HG02678 (cell line): ENCODE data around the gene TERB1.

Experiments used
- ATAC-seq: cut with Tn5 transposase; IDR thresholded peaks from one replicate; pipeline ENCODE4 v1.9.1; 2021; ENCODE audit warnings: mild to moderate bottlenecking, moderate library complexity; ENCODE audit not compliant: unreplicated experiment

TERB1 gene

GRCh38 chr16:66801320-66802105 is at the start of gene TERB1:
TERB1 (minus strand) TSS chr16:66801584; CDS start chr16:66796798, 4,786 bp downstream.
- no peak for ATAC-seq

- no peak for ATAC-seq
Measured at GRCh38 chr16:66850115-66850815, 48.9 kb upstream of the TERB1 start.

- ATAC-seq: no peak
Measured at GRCh38 chr16:66849549-66849948, 48.2 kb upstream of the TERB1 start.

- ATAC-seq: no peak
Measured at GRCh38 chr16:66849021-66849420, 47.6 kb upstream of the TERB1 start.

- no peak for ATAC-seq
Measured at GRCh38 chr16:66848172-66848571, 46.8 kb upstream of the TERB1 start.

- no peak for ATAC-seq
Measured at GRCh38 chr16:66847533-66848067, 46.2 kb upstream of the TERB1 start.

GRCh38 chr16:66846831-66847230 is 45.4 kb upstream of the TERB1 start:
- no peak for ATAC-seq

GRCh38 chr16:66846266-66846665 is 44.9 kb upstream of the TERB1 start:
- no peak for ATAC-seq

GRCh38 chr16:66845791-66846221 is 44.4 kb upstream of the TERB1 start:
- ATAC-seq: no peak

- no peak for ATAC-seq
Measured at GRCh38 chr16:66845080-66845410, 43.7 kb upstream of the TERB1 start.

- no peak for ATAC-seq
Measured at GRCh38 chr16:66844342-66845079, 43.1 kb upstream of the TERB1 start, which contains the start of gene CA7. CA7 (plus strand) TSS chr16:66844414; CDS start chr16:66844488, 74 bp downstream.

GRCh38 chr16:66844009-66844341 is 42.6 kb upstream of the TERB1 start:
- no peak for ATAC-seq

GRCh38 chr16:66843191-66843590 is 41.8 kb upstream of the TERB1 start:
- no peak for ATAC-seq

- no peak for ATAC-seq
Measured at GRCh38 chr16:66842765-66843164, 41.4 kb upstream of the TERB1 start.

GRCh38 chr16:66841366-66841765 is 40.0 kb upstream of the TERB1 start:
- no peak for ATAC-seq

GRCh38 chr16:66840883-66841282 is 39.5 kb upstream of the TERB1 start:
- ATAC-seq: no peak

- no peak for ATAC-seq
Measured at GRCh38 chr16:66834746-66835145, 33.4 kb upstream of the TERB1 start.

GRCh38 chr16:66832661-66833305 is 31.4 kb upstream of the TERB1 start:
- no peak for ATAC-seq

- no peak for ATAC-seq
Measured at GRCh38 chr16:66832190-66832589, 30.8 kb upstream of the TERB1 start.

GRCh38 chr16:66830422-66831404 is 29.3 kb upstream of the TERB1 start, which contains the start of gene NAE1:
NAE1 (minus strand) TSS chr16:66830976; CDS start chr16:66830899, 77 bp downstream.
- peak; percentile 94 for ATAC-seq
